HCT116 (cell line): ENCODE results near the gene RANBP17.

ENCODE experiments used
- CEBPB ChIP-seq: IDR thresholded peaks from 2 replicates; pipeline ENCODE4 v1.6.1; 2012; ENCODE audit warnings: low read depth
- EGR1 ChIP-seq: IDR thresholded peaks from 2 replicates; pipeline ENCODE4 v1.6.1; 2012; ENCODE audit warnings: low read depth
- ELF1 ChIP-seq: IDR thresholded peaks from 2 replicates; pipeline ENCODE4 v1.6.1; 2012; ENCODE audit warnings: low read depth, borderline replicate concordance
- EZH2 ChIP-seq: fragments of 200-600 bp; sonication (generic); IDR thresholded peaks from 2 replicates; pipeline ENCODE4 v1.6.1; 2017; ENCODE audit warnings: antibody characterized with exemption, mixed run types
- EZH2phosphoT487 ChIP-seq: fragments of 200-600 bp; IDR thresholded peaks from 2 replicates; pipeline ENCODE4 v1.6.1; 2018; ENCODE audit warnings: antibody characterized with exemption, borderline replicate concordance
- POLR2A ChIP-seq: IDR thresholded peaks from 2 replicates; pipeline ENCODE4 v1.7.0; 2011; ENCODE audit warnings: borderline replicate concordance; ENCODE audit not compliant: insufficient read depth, insufficient read length; ENCODE audit errors: extremely low read depth
- POLR2AphosphoS5 ChIP-seq: IDR thresholded peaks from 2 replicates; pipeline ENCODE4 v1.6.1; 2011; ENCODE audit warnings: mild to moderate bottlenecking, low read depth, low read length, moderate library complexity
- REST ChIP-seq: IDR thresholded peaks from 2 replicates; pipeline ENCODE4 v1.6.1; 2012; ENCODE audit warnings: low read depth
- SIN3A ChIP-seq: IDR thresholded peaks from 2 replicates; pipeline ENCODE4 v1.6.1; 2012; ENCODE audit warnings: low read depth
- SRF ChIP-seq: IDR thresholded peaks from 2 replicates; pipeline ENCODE4 v1.6.1; 2012; ENCODE audit warnings: low read depth
- ZFX ChIP-seq: fragments of 450-650 bp; IDR thresholded peaks from 2 replicates; pipeline ENCODE4 v1.6.1; 2017
- ZNF274 ChIP-seq: fragments of 200-500 bp; sonication (Bioruptor generic); IDR thresholded peaks from 2 replicates; pipeline ENCODE4 v1.6.1; 2014; ENCODE audit warnings: mild to moderate bottlenecking, low read depth, low read length, inconsistent platforms
- TF ChIP-seq, protein P1 (sequence below), 3 experiments: fragments of 200-600 bp in 1 of 3; sonication (generic) in 1 of 3; IDR thresholded peaks in 2 of 3; conservative IDR thresholded peaks in 1 of 3; 2 replicates each; pipeline ENCODE4 v1.5.1; 2012 to 2017; ENCODE audit warnings: low read depth in 2 of 3, low read length in 2 of 3, antibody characterized with exemption in 1 of 3, borderline replicate concordance in 1 of 3, control low read depth in 1 of 3, mild to moderate bottlenecking in 1 of 3, mixed read lengths in 1 of 3, mixed run types in 1 of 3, moderate library complexity in 1 of 3; ENCODE audit not compliant: insufficient read depth in 1 of 3

DNA sequence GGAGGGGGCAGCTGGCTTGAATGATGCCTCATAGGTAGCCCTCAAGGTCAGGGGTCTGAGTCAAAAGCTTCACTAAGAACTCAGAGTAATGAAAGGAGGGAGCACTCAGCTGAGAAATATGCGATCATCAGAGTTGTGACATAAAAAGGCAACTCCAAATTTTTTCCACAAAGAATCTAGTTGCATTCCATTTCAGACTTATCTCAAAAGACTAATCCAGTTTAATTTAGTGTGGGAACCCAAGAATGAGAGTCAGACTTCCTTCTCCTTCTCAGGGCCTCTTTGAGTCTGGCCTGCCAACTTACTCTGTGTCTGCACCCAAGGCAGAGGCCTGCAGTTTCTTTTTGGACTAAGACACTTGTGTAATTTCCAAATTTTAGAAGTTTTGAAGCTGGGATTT lies 43.6 kb upstream of the RANBP17 start:
- TF ChIP-seq ELF1 (no peak), SIN3A (no peak), CEBPB (no peak), EGR1 (no peak), REST (no peak), EZH2phosphoT487 (no peak), ZNF274 (no peak), POLR2A (no peak), ZFX (no peak), EZH2 (no peak), POLR2AphosphoS5 (no peak), SRF (no peak)
- TF ChIP-seq, protein P1, sequence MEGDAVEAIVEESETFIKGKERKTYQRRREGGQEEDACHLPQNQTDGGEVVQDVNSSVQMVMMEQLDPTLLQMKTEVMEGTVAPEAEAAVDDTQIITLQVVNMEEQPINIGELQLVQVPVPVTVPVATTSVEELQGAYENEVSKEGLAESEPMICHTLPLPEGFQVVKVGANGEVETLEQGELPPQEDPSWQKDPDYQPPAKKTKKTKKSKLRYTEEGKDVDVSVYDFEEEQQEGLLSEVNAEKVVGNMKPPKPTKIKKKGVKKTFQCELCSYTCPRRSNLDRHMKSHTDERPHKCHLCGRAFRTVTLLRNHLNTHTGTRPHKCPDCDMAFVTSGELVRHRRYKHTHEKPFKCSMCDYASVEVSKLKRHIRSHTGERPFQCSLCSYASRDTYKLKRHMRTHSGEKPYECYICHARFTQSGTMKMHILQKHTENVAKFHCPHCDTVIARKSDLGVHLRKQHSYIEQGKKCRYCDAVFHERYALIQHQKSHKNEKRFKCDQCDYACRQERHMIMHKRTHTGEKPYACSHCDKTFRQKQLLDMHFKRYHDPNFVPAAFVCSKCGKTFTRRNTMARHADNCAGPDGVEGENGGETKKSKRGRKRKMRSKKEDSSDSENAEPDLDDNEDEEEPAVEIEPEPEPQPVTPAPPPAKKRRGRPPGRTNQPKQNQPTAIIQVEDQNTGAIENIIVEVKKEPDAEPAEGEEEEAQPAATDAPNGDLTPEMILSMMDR (IDR thresholded peaks at IDR 0.05 in 2 of 3, conservative IDR thresholded peaks at IDR 0.05 in 1 of 3; ENCODE audit: borderline replicate concordance in 1 of 3, insufficient read depth in 1 of 3, low read depth in 2 of 3, low read length in 2 of 3), result no peak
